Body of pancreas (tissue), 4 donors: ENCODE results near the gene ASCC3. TPM values are rescaled to one million over a fixed set of nuclear protein-coding genes. Genes with fewer than 3 reads are reported as not detected.

Experiments
- ATAC-seq: fragments of 150-250 bp; one replicate; pipeline ENCODE4 v1.9.1; 2016
- DNase-seq, 4 donors: peaks; one replicate each; pipeline ENCODE4 v3.0.0-alpha.2; 2019
- H3K27ac ChIP-seq, 4 donors: fragments of 200-600 bp; sonication (generic); 1 replicate in 3 of 4; 2 replicates in 1 of 4; pipeline versions ENCODE4 v1.5.1 to v1.6.1; 2016 to 2019; ENCODE audit warnings: mild to moderate bottlenecking in 1 of 4, mixed read lengths in 1 of 4, moderate library complexity in 1 of 4
- H3K27me3 ChIP-seq, 2 donors: fragments of 200-600 bp; sonication (generic); one replicate each; pipeline ENCODE4 v1.6.0; 2016; ENCODE audit warnings: mild to moderate bottlenecking in 1 of 2
- H3K36me3 ChIP-seq, 2 donors: fragments of 200-600 bp; sonication (generic); replicated peaks in 1 of 2; 2 replicates each; pipeline ENCODE4 v1.5.1; 2016; ENCODE audit warnings: low read depth in 2 of 2; ENCODE audit not compliant: insufficient read depth in 1 of 2
- H3K4me1 ChIP-seq: fragments of 200-600 bp; sonication (generic); one replicate; pipeline ENCODE4 v1.6.0; 2016
- H3K4me3 ChIP-seq, 2 donors: fragments of 200-600 bp; sonication (generic); 1 replicate in 1 of 2; 2 replicates in 1 of 2; pipeline ENCODE4 v1.5.1; 2016 to 2019
- H3K9me3 ChIP-seq, 3 donors: fragments of 200-600 bp; sonication (generic); 1 replicate in 2 of 3; 2 replicates in 1 of 3; pipeline ENCODE4 v1.5.1; 2016
- POLR2A ChIP-seq, 3 donors: fragments of 450-650 bp; IDR thresholded peaks; one replicate each; pipeline ENCODE4 v1.6.1; 2016; ENCODE audit warnings: antibody characterized with exemption in 3 of 3, mild to moderate bottlenecking in 2 of 3
- WGBS, 2 donors: methylation state at CpG; one replicate each; pipeline ENCODE4 v1.1.5; 2017; 5-methylcytosine and 5-hydroxymethylcytosine counted together
- intact Hi-C: fragments of 100-400 bp; cut with DNase I; formaldehyde crosslinking; loops from one replicate; pipeline ENCODE4 v1.15.1; 2023
- total RNA-seq, 2 donors: library from RNA; depleted of rRNA; stranded (reverse); fragments of >200 nt; gene quantifications; one replicate each; pipeline ENCODE4 v1.1.0, GENCODE V29; 2016
- TF ChIP-seq, protein P1 (sequence below), 7 experiments: fragments of 450-650 bp in 4 of 7; fragments of 200-600 bp in 3 of 7; sonication (generic) in 3 of 7; IDR thresholded peaks; one replicate each; pipeline ENCODE4 v1.5.1; 2016 to 2019; ENCODE audit warnings: antibody characterized with exemption in 7 of 7

ASCC3 gene
- total RNA-seq, 2 donors from 2014 or later: 16.8 to 26.5 TPM

DNA sequence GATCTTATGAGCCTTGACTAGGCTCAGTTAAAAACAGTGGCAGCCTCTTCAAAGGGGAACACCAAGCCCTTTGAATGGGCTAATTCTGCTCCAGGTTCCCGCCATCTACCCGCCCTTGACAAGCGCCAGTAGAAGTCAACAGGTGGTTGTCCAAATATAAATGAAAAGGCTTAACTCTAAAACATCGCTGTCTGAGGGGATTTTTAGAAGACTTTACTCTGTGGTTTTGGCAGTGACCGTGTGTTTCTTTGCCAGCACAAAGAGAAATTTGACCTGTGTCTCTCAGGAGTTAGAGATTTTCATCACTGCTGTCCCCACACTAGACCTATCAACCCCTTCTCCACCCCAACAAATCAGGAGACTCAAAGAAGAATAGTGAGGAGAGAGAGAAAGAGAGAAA lies 396.7 kb downstream of the ASCC3 start:
- Histone ChIP-seq H3K9me3 (no peaks in the 10 kb centered on the region), H3K36me3 (no peaks in the 10 kb centered on the region), H3K27ac (no peak overlapping the region), H3K4me3 (no peak overlapping the region), H3K27me3 (no peaks in the 10 kb centered on the region), H3K4me1 (peaks cover 6% of the 10 kb centered on the region)
- WGBS, 2 donors: 73 to 81% methylated on average over 5 of the region's 5 CpGs
- ATAC-seq (no peak), DNase-seq (no peak)
- intact Hi-C loops: no loop called here
- TF ChIP-seq, protein P1, sequence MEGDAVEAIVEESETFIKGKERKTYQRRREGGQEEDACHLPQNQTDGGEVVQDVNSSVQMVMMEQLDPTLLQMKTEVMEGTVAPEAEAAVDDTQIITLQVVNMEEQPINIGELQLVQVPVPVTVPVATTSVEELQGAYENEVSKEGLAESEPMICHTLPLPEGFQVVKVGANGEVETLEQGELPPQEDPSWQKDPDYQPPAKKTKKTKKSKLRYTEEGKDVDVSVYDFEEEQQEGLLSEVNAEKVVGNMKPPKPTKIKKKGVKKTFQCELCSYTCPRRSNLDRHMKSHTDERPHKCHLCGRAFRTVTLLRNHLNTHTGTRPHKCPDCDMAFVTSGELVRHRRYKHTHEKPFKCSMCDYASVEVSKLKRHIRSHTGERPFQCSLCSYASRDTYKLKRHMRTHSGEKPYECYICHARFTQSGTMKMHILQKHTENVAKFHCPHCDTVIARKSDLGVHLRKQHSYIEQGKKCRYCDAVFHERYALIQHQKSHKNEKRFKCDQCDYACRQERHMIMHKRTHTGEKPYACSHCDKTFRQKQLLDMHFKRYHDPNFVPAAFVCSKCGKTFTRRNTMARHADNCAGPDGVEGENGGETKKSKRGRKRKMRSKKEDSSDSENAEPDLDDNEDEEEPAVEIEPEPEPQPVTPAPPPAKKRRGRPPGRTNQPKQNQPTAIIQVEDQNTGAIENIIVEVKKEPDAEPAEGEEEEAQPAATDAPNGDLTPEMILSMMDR (IDR thresholded peaks at IDR 0.05): no peak
- no peak for TF ChIP-seq POLR2A (IDR thresholded peaks at IDR 0.05)

DNA sequence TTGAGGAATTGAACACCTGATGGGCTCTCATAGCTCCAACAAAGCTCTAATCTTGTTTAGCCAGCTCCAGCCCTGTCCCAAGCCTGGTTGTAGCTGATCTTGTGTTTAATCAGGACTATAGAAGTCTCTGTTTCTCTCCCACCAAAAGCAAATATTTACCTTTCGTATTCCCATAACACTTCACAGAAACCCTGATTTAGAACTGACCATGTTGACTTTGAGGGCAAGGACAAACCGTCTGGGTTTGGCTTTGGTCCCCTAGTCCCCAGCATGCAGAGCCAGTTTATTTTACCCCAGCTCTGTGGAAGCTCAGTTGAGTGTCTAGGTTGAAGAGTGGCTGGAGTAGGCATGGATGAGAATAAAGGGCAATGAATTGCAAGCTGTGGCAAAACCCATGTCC lies 398.4 kb downstream of the ASCC3 start:
- WGBS, 2 donors: 20 to 40% methylated on average over 2 of the region's 2 CpGs
- no peak for DNase-seq
- H3K9me3 ChIP-seq: no peaks in the 10 kb centered on the region
- no peaks in the 10 kb centered on the region for H3K36me3 ChIP-seq
- H3K27me3 ChIP-seq: no peaks in the 10 kb centered on the region
- H3K4me1 ChIP-seq: peaks cover 6% of the 10 kb centered on the region
- ATAC-seq: no peak
- TF ChIP-seq POLR2A (IDR thresholded peaks at IDR 0.05): no peak
- TF ChIP-seq, protein P1 (IDR thresholded peaks at IDR 0.05): no peak
- no peak overlapping the region for H3K4me3 ChIP-seq
- intact Hi-C loops: no loop called here
- no peak overlapping the region for H3K27ac ChIP-seq

DNA sequence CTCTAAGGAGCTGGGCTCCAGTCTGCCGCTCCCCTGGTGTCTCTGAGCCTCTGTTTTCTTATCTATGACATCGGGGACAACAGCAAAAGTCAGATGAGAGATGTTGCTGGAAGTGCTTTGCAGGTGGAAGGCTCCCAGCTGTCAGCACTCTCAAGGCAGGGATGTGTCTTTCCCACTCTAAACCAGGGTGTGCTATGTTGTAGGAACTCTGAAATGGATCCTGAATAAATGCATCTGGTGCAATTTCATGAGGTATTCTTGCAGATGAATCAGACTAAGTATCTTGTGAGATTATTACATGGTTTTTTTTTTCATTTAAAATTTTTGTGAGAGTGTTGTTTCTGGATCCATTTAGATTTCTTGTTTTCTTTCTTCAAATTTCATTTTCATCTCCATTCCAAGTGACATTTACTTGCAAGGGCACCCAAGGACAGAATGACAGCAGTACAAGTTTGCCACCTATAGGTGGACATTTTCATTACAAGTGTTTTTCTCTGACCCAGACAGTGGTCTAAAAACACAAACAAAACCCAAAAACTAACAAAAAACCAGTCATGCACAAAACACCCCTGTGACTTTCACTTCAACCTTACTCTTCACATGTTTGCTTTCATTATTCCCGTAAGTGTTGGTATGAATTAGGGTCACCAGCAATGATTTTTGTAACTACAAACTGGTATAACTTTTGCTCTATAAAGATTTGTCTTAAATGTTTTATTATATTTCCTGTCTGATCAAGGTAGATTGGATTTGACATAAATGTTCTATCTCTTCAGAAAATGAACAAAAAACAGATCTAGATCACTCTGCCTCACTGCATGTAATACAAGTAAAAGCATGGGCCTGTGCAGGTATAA lies 401.7 kb downstream of the ASCC3 start:
- H3K36me3 ChIP-seq: no peaks in the 10 kb centered on the region
- DNase-seq: no peak
- TF ChIP-seq, protein P1 (IDR thresholded peaks at IDR 0.05): peak; percentile 48 to 85 (median 77)
- TF ChIP-seq POLR2A (IDR thresholded peaks at IDR 0.05): no peak
- H3K27ac ChIP-seq: no peak overlapping the region
- 56 to 62% methylated on average over 3 of the region's 3 CpGs for WGBS, 2 donors
- ATAC-seq: peak; percentile 64
- intact Hi-C loops: loop anchor here (5.0 kb wide), 1 partner anchor 362 kb away; no protein-coding TSS in a partner anchor
- no peak overlapping the region for H3K4me3 ChIP-seq
- no peaks in the 10 kb centered on the region for H3K9me3 ChIP-seq
- no peaks in the 10 kb centered on the region for H3K27me3 ChIP-seq
- peaks cover 6% of the 10 kb centered on the region for H3K4me1 ChIP-seq

DNA sequence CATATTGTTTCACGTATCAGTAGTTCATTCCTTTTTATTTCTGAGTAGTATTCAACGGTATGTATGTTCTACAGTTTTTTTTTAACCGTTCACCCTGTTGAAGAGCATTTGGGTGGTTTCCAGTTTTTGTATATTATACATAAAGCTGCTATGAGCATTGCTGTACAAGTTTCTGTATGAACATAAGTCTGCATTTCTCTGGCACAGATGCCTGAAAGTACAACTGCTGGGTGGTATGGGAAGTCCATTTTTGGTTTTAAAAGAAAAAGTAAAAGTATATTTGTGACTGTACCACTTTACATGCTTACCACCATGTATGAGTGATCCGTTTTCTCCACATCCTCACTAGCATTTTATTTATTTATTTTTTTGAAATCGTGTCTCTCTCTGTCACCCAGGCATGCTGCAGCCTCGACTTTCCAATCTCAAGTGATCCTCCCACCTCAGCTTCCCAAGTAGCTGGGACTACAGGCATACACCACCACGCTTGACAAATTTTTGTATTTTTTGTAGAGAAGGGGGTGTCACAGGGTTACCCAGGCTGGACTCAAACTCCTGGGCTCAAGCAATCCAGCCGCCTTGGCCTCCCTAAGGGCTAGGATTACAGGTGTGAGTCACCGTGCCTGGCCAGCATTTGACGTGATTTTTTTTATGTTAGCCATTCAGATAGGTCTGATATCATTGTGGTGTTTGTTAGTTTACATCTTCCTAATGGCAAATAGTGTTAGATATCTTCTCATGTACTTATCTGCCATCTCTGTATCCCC lies 405.4 kb downstream of the ASCC3 start:
- no peaks in the 10 kb centered on the region for H3K27me3 ChIP-seq
- intact Hi-C loops: loop anchor here (5.0 kb wide), 1 partner anchor 358 kb away; no protein-coding TSS in a partner anchor
- 69 to 74% methylated on average over 10 of the region's 10 CpGs for WGBS, 2 donors

More for the DNA sequence above, 405.4 kb downstream of the ASCC3 start:
- Histone ChIP-seq H3K9me3 (no peaks in the 10 kb centered on the region), H3K36me3 (no peaks in the 10 kb centered on the region), H3K27ac (no peak overlapping the region), H3K4me3 (no peak overlapping the region), H3K4me1 (no peaks in the 10 kb centered on the region)
- ATAC-seq: no peak
- TF ChIP-seq, protein P1 (IDR thresholded peaks at IDR 0.05): no peak
- no peak for DNase-seq
